H1 (cell line): ENCODE data around the gene VEZT. TPM values are rescaled to one million over a fixed set of nuclear protein-coding genes. Genes with fewer than 3 reads are reported as not detected.

ENCODE experiments used
- CTCF ChIA-PET: fragments of 300-600 bp; sonication (Branson Sonifier 250); formaldehyde crosslinking; loops from one replicate; lab custom pipeline; 2021; ENCODE audit not compliant: partially characterized antibody; lab: Charles Lee
- POLR2A ChIA-PET: fragments of 300-600 bp; sonication (Branson Sonifier 250); formaldehyde crosslinking; loops from one replicate; lab custom pipeline; 2021; ENCODE audit warnings: inconsistent platforms; ENCODE audit not compliant: partially characterized antibody; lab: Charles Lee
- DNase-seq, 2 experiments: peaks; one replicate each; pipeline versions ENCODE4 v3.0.0 to v3.0.0-alpha.2; 2010 to 2022; ENCODE audit warnings: low spot score in 2 of 2, low read depth in 1 of 2, mixed read lengths in 1 of 2
- FAIRE-seq: peaks from 2 replicates; lab custom pipeline; 2011; peaks lifted over from hg19 to GRCh38; lab: Jason Lieb, UNC
- H2AFZ ChIP-seq: 2 replicates; pipeline ENCODE4 v1.8.1; 2012; ENCODE audit warnings: low read length, inconsistent platforms
- H2AK5ac ChIP-seq: 2 replicates; pipeline ENCODE4 v1.6.1; 2013; ENCODE audit warnings: low read depth, low read length
- H2BK120ac ChIP-seq: replicated peaks from 2 replicates; pipeline ENCODE3; 2013; ENCODE audit warnings: low read depth, low read length, inconsistent platforms
- H2BK12ac ChIP-seq: 2 replicates; pipeline ENCODE4 v1.6.1; 2013; ENCODE audit warnings: low read depth, low read length
- H2BK15ac ChIP-seq: 2 replicates; pipeline ENCODE4 v1.6.1; 2013; ENCODE audit warnings: low read length
- H2BK20ac ChIP-seq: 2 replicates; pipeline ENCODE4 v1.6.1; 2013; ENCODE audit warnings: low read length
- H2BK5ac ChIP-seq: 2 replicates; pipeline ENCODE4 v1.6.1; 2013; ENCODE audit warnings: low read depth, low read length
- H3K14ac ChIP-seq: 2 replicates; pipeline ENCODE4 v1.6.1; 2013; ENCODE audit warnings: inconsistent platforms; ENCODE audit not compliant: insufficient read length
- H3K18ac ChIP-seq: 2 replicates; pipeline ENCODE4 v1.6.1; 2013; ENCODE audit warnings: low read length; ENCODE audit errors: extremely low read depth
- H3K23ac ChIP-seq: 2 replicates; pipeline ENCODE4 v1.6.1; 2013; ENCODE audit warnings: inconsistent platforms; ENCODE audit not compliant: insufficient read length
- H3K23me2 ChIP-seq: 2 replicates; pipeline ENCODE4 v1.6.1; 2013; ENCODE audit warnings: low read depth, low read length
- H3K27ac ChIP-seq: 2 replicates; pipeline ENCODE4 v1.6.1; 2011; ENCODE audit warnings: low read depth, low read length, inconsistent platforms
- H3K27me3 ChIP-seq, 4 experiments: replicated peaks in 1 of 4; 1 replicate in 1 of 4; 2 replicates in 3 of 4; pipeline versions ENCODE4 v1.6.1 to v1.8.1; 2011 to 2013; ENCODE audit warnings: low read length in 3 of 4, mild to moderate bottlenecking in 3 of 4, inconsistent platforms in 2 of 4, mixed read lengths in 2 of 4, moderate library complexity in 1 of 4; ENCODE audit not compliant: control insufficient read depth in 3 of 4, insufficient read depth in 3 of 4; ENCODE audit errors: extremely low read depth in 1 of 4
- H3K36me3 ChIP-seq, 4 experiments: 2 replicates each; pipeline versions ENCODE4 v1.6.1 to v1.8.1; 2011 to 2013; ENCODE audit warnings: mild to moderate bottlenecking in 4 of 4, low read length in 3 of 4, moderate library complexity in 2 of 4, control low read depth in 1 of 4, inconsistent platforms in 1 of 4; ENCODE audit not compliant: insufficient read depth in 4 of 4, control insufficient read depth in 2 of 4
- H3K4ac ChIP-seq: replicated peaks from 2 replicates; pipeline ENCODE3; 2013; ENCODE audit warnings: low read length, low read depth, mixed read lengths, inconsistent platforms; ENCODE audit not compliant: insufficient read length
- H3K4me1 ChIP-seq, 4 experiments: replicated peaks in 1 of 4; 1 replicate in 1 of 4; 2 replicates in 3 of 4; pipeline versions ENCODE4 v1.6.1 to v1.8.1; 2011 to 2013; ENCODE audit warnings: low read length in 3 of 4, inconsistent platforms in 2 of 4, mixed read lengths in 1 of 4; ENCODE audit not compliant: insufficient read depth in 4 of 4, control insufficient read depth in 3 of 4
- H3K4me2 ChIP-seq, 2 experiments: 2 replicates each; pipeline versions ENCODE4 v1.6.1 to v1.8.1; 2011 to 2013; ENCODE audit warnings: low read depth in 2 of 2, low read length in 2 of 2, control low read depth in 1 of 2, inconsistent platforms in 1 of 2, mild to moderate bottlenecking in 1 of 2; ENCODE audit not compliant: insufficient read depth in 1 of 2
- H3K4me3 ChIP-seq, 4 experiments: fragments of 200-600, 300-600 bp in 1 of 4; sonication (generic), shearing (Covaris generic), sonication (Bioruptor Twin) in 1 of 4; 2 replicates each; pipeline versions ENCODE4 v1.5.1 to v1.8.1; 2011 to 2016; ENCODE audit warnings: low read length in 4 of 4, low read depth in 3 of 4, control low read depth in 2 of 4, inconsistent platforms in 2 of 4, mild to moderate bottlenecking in 2 of 4, mixed read lengths in 1 of 4, moderate library complexity in 1 of 4; ENCODE audit not compliant: insufficient read depth in 2 of 4; ENCODE audit errors: extremely low read depth in 1 of 4
- H3K56ac ChIP-seq: replicated peaks from 2 replicates; pipeline ENCODE3; 2013; ENCODE audit warnings: low read depth, mild to moderate bottlenecking, mixed read lengths, low read length, inconsistent platforms; ENCODE audit not compliant: insufficient read length
- H3K79me1 ChIP-seq: 2 replicates; pipeline ENCODE4 v1.6.1; 2013; ENCODE audit warnings: low read depth, low read length, control low read depth
- H3K79me2 ChIP-seq, 2 experiments: 2 replicates each; pipeline versions ENCODE4 v1.6.1 to v1.8.1; 2012 to 2013; ENCODE audit warnings: low read length in 2 of 2, mild to moderate bottlenecking in 2 of 2, inconsistent platforms in 1 of 2; ENCODE audit not compliant: insufficient read depth in 2 of 2, control insufficient read depth in 1 of 2
- H3K9ac ChIP-seq, 4 experiments: replicated peaks in 1 of 4; 1 replicate in 1 of 4; 2 replicates in 3 of 4; pipeline versions ENCODE4 v1.6.1 to v1.8.1; 2011 to 2013; ENCODE audit warnings: low read depth in 3 of 4, low read length in 3 of 4, control low read depth in 2 of 4, mild to moderate bottlenecking in 2 of 4, moderate library complexity in 2 of 4, inconsistent platforms in 1 of 4; ENCODE audit errors: extremely low read depth in 1 of 4
- H3K9me3 ChIP-seq, 2 experiments: 2 replicates each; pipeline versions ENCODE4 v1.6.1 to v1.8.1; 2012 to 2013; ENCODE audit warnings: mild to moderate bottlenecking in 2 of 2, moderate library complexity in 2 of 2, control low read depth in 1 of 2, inconsistent platforms in 1 of 2, low read depth in 1 of 2, low read length in 1 of 2, mixed read lengths in 1 of 2; ENCODE audit not compliant: insufficient read depth in 2 of 2
- H4K20me1 ChIP-seq, 2 experiments: replicated peaks in 1 of 2; 2 replicates each; pipeline versions ENCODE3 to v1.8.1; 2011 to 2013; ENCODE audit warnings: inconsistent platforms in 2 of 2, low read length in 2 of 2, mild to moderate bottlenecking in 1 of 2; ENCODE audit not compliant: insufficient read depth in 2 of 2, control insufficient read depth in 1 of 2
- H4K5ac ChIP-seq: 2 replicates; pipeline ENCODE4 v1.6.1; 2013; ENCODE audit warnings: low read length, low read depth, mixed read lengths, inconsistent platforms; ENCODE audit not compliant: insufficient read length
- H4K8ac ChIP-seq: 2 replicates; pipeline ENCODE4 v1.8.0; 2013; ENCODE audit warnings: mild to moderate bottlenecking, moderate library complexity, low read length, inconsistent platforms; ENCODE audit not compliant: insufficient read depth; ENCODE audit errors: extremely low read depth
- H4K91ac ChIP-seq: replicated peaks from 2 replicates; pipeline ENCODE3; 2013; ENCODE audit warnings: low read length, mixed read lengths, inconsistent platforms; ENCODE audit not compliant: insufficient read length
- CBX8 ChIP-seq: fragments of 300-800, 300-1000 bp; sonication (generic); IDR thresholded peaks from 2 replicates; pipeline ENCODE4 v1.7.1; 2016; ENCODE audit warnings: low read depth, low read length, borderline replicate concordance
- CREB1 ChIP-seq: IDR thresholded peaks from 2 replicates; pipeline ENCODE4 v1.6.1; 2012; ENCODE audit warnings: inconsistent platforms
- NRF1 ChIP-seq: IDR thresholded peaks from 2 replicates; pipeline ENCODE4 v1.6.1; 2011; ENCODE audit warnings: mild to moderate bottlenecking, low read depth, low read length, improper control_type of control experiment
- SRF ChIP-seq: IDR thresholded peaks from 2 replicates; pipeline ENCODE4 v1.6.1; 2011; ENCODE audit warnings: mild to moderate bottlenecking, low read depth, low read length, moderate library complexity
- USF2 ChIP-seq: IDR thresholded peaks from 2 replicates; pipeline ENCODE4 v1.6.1; 2011; ENCODE audit warnings: low read length, improper control_type of control experiment
- polyA plus RNA-seq, 7 experiments: library from polyadenylated mRNA; depleted of rRNA in 3 of 7; stranded (reverse) in 5 of 7; unstranded in 2 of 7; fragments of >200 nt in 5 of 7; fragments of 200-250 nt in 2 of 7; gene quantifications; 1 replicate in 5 of 7; 2 replicates in 1 of 7; 4 replicates in 1 of 7; pipeline versions ENCODE4 v1.2.1 to v1.2.3, GENCODE V29; 2011 to 2013; ENCODE audit warnings: missing spikeins in 2 of 7, mixed read lengths in 2 of 7
- total RNA-seq: library from RNA; stranded (reverse); fragmentation: NEBNext Ultra II Directional; extraction: Animal tissue kit (Norgen Biotek cat#: 25700); gene quantifications from 2 replicates; pipeline ENCODE4 v1.2.1, GENCODE V29; 2021

The VEZT gene
- total and polyA plus RNA-seq, 2 of the 8 experiments (the other 6 are each of a cell fraction or from before 2014, with no cell fraction given): 44.0 to 56.1 TPM

GRCh38 chr12:95230313-95230712 lies 12.7 kb downstream of the VEZT start:
- Histone ChIP-seq H4K91ac (no peak overlapping the region), H3K27ac (no peak overlapping the region), H2BK5ac (no peak overlapping the region), H3K23ac (no peak overlapping the region), H2BK120ac (no peak overlapping the region), H2BK12ac (no peak overlapping the region), H3K36me3 (peaks cover 0 to 14% (median 2%) of the 10 kb centered on the region in 4 experiments; a peak in 5 of 8 replicates), H3K4me2 (no peak overlapping the region), H2AFZ (no peak overlapping the region), H3K9ac (no peak overlapping the region), H3K79me1 (no peaks in the 10 kb centered on the region; the same call in 1 of the 2 replicates), H4K8ac (no peak overlapping the region), H3K14ac (no peak overlapping the region), H4K20me1 (no peaks in the 10 kb centered on the region)
- POLR2A ChIA-PET: interaction anchor here (0.8 to 4.5 kb wide), 2 partner anchors 11 to 13 kb away, joined by 3 to 17 read pairs; partner anchors contain the start of genes FGD6 and VEZT
- DNase-seq (no peak), FAIRE-seq (no peak)
- TF ChIP-seq SRF: no peak
- TF ChIP-seq USF2: no peak
- no peak for TF ChIP-seq CREB1
- TF ChIP-seq CBX8: no peak
- TF ChIP-seq NRF1: no peak
- TF ChIP-seq, all 59 proteins: peak for 0
- Histone ChIP-seq H3K4me3 (no peak overlapping the region), H3K79me2 (peaks cover 3 to 84% of the 10 kb centered on the region in 2 experiments), H3K23me2 (no peaks in the 10 kb centered on the region), H3K4ac (no peak overlapping the region), H3K56ac (no peak overlapping the region), H3K18ac (no peak overlapping the region), H2BK15ac (no peak overlapping the region), H2BK20ac (no peak overlapping the region), H3K27me3 (no peaks in the 10 kb centered on the region), H3K9me3 (peaks cover 0 to 4% of the 10 kb centered on the region in 2 experiments; a peak in 1 of 4 replicates), H3K4me1 (no peaks in the 10 kb centered on the region), H2AK5ac (no peak overlapping the region), H4K5ac (no peak overlapping the region)
- CTCF ChIA-PET: interaction anchor here (1.4 kb wide), 1 partner anchor 114 kb away, joined by 3 read pairs; no protein-coding TSS in a partner anchor
